ENCODE results near the gene NR2C2.

Gene NR2C2

DNA sequence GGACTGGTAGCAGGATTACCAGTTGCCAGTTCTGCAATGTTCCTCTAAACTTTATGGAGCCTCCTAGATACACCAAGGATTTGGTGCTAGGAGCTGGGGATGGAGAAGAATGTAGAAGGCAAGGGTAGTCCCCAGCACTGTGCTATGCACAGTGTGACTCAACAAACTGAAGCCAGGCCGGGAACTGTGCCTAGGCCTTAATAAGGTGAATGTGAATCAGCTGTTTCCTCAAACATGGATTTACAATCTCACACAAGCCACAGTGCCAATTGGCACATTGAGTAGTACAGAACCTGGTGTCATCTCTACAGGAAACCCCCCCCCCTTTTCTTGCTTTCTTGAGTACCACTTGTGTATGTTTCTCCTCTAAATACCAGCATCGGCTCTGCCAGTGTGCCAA, 85.3 kb downstream of the NR2C2 start:
- FAIRE-seq: no peak

DNA sequence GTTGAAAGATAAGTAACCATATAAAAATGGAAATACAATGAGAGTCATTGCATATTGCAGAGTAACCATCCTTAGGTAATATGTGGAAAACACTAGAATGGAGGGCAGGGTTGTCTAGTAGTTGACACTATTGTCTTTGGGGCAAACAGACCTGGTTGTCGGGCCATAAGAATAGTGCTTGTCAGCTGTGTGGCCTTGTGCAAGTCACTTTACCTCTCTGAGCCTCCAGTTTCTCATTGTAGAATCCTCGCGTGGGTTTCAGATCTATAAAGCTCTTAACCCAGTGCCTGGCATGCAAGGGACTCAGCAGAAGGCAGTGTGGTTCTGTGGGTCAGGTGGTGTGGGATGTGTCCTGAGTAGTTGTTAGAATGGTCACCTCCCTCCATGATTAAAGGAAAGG, 85.7 kb downstream of the NR2C2 start:
- no peak for FAIRE-seq

DNA sequence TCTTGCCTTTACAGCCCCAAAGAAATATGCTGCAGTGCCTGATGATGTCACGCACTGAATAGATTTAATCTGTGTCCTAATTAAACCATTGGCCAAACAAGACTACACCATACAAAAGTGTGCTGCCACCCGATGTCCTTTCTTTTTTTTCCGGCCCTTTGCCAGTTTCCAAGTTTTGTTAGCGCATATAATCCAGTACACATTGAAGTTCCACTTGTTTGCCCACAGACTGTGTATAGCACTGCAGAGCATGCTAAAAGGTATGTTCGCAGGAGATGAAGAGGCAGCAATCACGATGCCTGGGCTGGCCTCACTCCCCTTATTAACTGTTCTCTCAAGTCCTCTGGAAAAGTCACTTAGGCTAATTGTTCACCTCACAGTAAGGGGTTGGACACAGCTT, 90.9 kb downstream of the NR2C2 start:
- FAIRE-seq: no peak

DNA sequence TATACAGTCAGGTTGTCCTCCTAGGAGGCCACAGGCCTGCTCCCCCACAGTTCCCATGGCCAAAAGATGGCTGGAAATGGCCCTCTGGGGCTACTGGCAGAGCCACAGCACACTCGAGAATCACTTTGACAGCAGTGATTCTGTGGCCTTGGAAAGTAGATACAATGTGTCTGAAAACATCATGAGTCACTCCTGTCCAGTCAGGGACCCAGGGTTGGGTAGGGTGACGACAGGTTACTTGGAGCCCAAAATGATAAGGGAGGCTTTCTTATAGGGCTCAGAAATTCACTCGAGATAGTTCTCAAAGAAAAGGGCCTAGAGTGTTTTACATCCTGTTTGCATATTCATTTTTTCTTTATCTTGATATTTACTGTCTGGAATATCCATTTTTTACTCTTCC, 93.5 kb downstream of the NR2C2 start:
- FAIRE-seq: no peak

DNA sequence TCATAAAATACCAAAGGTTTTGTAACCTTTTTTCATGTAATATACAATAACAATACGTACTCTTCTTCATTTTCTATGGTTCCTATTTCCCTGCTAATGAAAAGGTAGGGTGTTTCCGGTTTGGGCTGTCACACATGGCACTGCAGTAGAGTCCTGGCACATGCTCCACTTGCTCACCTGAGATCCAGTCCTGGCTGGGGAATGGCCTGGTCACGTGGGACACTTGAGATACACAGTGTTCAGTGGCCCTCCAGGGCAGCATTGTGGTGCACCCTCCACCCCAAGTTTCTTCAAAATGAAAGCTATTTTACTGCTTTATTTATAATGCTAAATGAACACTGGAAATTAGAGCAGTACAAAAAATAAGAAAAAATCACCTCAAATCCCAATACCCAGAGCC, 94.6 kb downstream of the NR2C2 start:
- FAIRE-seq: no peak

DNA sequence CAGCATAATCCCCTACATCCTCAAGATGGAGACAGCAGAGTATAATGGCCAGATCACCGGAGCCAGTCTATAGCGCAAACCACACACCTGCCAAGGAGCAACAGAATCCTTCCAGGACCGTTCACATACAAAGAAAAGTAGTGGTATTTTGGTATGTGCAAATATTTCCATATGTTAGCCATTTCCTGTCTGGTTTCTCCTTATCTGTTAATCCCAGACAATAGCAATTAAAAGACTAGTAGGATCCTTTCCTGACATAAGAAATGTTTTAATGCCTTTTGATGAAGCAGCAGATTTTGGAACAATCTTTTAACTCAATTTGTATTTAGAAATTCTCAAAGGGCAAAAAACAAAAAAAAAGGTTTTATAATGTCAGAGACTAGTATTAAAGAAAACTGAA, 95.6 kb downstream of the NR2C2 start:
- no peak for FAIRE-seq

DNA sequence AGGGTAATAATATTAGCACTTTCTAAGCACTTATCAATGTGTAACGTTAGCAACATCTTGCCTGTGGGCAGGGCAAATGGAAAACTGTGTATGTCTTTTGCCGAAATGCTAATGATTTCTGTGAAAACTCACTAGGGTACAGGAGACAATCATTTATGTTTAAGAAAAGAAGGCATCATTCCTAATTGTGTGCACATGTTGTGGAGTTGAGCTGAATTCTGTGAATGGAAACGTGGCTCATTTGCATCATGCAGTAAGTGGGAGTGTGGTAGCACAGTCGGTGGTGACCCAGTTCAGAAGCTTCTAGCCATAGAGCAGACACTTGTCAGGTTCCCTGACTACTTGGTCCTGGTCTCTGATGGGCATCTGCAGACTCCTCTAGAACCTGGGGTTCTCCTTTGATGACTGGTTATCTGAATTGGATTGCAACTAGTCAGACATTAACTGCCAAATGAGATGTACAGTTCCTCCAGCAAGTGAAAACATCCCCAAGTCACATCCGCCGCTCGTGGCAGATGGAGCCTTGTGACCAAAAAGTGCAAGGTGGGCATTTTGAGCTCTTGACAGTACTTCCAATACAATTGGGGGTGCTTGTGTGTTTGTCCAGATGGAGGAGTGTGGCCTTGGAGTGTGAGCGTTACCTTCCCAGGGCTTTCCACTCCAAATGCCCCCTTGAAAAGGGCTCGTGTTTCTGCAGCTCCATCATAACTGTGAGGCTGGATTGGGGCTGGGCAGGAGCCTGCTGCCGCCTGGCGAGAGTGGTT, 96.2 kb downstream of the NR2C2 start:
- no peak for FAIRE-seq

DNA sequence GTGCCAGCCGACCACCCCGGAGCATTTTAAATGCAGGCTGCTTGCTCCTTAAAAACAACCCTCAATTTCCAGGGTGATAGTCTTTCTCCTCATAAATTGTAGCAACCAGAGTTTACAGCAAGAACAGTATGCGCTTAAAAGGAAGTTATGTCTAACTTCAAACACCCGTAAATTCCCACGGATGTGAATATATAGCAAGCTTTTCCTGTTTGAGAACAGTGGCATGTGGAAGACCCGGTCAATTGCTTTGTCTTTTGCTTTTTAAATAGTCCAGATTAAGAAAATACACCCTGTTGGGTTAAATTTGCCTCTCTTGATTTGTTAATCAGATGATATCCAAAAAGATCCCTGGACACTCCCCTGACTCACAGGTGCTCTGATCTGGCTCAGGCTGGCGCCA, 96.9 kb downstream of the NR2C2 start:
- FAIRE-seq: no peak

DNA sequence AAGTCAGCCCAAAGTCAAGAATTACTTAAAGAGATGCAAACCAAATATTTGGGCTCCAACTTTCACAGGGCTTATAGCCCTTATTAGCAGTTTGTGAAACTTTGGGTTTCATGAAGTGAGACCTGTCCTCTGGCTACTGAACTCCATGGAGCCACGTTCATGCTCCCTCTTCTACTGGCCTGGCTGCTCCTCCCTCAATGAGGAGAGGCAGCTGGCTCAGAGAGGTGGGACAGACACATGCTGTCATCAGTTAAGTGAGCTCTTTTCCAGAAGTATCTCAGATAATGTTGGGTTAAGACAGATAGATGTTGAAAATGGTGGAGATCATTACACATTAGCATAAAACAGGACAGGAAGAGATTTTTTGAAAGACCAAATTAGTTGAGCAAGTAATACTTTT, 98.3 kb downstream of the NR2C2 start:
- no peak for FAIRE-seq

DNA sequence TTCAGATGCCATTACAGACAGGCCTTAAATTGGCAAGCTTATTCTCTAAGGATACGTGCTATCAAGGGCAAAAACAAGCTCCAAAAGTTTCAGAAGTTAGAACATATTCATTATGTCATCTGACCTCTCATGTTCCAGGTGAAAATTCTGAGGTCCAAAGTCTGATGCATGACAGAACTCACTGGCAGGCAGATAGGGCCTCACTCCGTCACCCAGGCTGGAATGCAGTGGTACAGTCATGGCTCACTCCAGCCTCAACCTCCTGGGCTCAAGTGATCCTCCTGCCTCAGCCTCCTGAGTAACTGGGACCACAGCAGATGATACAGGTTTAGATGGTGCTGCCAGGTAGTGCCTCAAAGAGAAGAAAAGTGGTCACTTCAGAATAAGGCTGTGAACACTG, 102.2 kb downstream of the NR2C2 start:
- no peak for FAIRE-seq

DNA sequence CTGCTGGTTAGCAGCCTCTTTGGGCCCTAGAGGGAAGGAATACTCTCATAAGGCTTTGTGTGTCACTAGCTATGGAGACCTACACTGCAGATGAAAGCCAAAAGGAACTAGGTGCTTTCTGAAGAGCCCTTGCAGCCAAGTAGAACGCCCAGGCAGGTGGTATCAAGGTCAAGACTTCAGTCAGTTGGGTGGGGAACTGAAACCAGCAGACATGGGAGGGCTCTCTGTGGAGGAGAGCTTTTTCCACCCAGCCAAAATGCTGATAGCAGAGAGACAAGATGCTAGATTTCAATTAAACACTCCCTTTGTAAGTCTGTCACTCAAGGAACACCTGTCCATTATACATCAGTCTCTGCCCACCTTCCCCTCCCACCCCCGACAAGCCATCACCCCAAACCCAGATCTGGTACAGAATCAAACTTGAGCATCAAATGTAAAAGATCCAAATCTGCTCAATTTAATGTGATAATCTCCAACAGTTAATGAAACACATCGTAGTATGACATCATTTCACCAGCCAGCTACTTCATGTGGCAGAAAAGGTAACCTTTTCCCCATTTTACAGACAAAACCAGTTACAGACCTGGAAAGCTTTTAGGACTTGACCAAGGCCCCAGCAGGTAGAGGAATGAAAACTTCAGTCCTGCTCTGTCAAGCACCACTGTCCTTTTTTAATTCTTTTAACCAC, 103.2 kb downstream of the NR2C2 start:
- FAIRE-seq: no peak

DNA sequence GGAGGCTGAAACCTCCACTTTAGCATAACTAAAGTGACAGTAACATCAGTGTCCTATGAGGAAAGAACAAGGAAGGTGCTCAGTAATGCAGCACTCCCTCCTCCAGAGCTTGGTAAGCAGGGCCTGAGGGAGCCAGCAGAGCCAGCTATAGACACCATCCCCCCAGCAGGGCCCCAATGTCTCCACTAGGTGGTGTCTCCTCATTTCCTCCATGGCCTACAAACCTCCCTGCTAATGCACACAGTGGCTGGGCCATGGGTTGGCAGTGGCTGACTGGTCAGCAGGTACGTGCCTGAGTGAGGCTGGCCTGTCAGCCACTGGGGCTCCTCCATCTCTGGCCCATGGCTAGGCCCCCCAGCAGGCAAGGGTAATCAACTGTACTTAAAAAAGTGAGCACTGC, 104.1 kb downstream of the NR2C2 start:
- FAIRE-seq: no peak

DNA sequence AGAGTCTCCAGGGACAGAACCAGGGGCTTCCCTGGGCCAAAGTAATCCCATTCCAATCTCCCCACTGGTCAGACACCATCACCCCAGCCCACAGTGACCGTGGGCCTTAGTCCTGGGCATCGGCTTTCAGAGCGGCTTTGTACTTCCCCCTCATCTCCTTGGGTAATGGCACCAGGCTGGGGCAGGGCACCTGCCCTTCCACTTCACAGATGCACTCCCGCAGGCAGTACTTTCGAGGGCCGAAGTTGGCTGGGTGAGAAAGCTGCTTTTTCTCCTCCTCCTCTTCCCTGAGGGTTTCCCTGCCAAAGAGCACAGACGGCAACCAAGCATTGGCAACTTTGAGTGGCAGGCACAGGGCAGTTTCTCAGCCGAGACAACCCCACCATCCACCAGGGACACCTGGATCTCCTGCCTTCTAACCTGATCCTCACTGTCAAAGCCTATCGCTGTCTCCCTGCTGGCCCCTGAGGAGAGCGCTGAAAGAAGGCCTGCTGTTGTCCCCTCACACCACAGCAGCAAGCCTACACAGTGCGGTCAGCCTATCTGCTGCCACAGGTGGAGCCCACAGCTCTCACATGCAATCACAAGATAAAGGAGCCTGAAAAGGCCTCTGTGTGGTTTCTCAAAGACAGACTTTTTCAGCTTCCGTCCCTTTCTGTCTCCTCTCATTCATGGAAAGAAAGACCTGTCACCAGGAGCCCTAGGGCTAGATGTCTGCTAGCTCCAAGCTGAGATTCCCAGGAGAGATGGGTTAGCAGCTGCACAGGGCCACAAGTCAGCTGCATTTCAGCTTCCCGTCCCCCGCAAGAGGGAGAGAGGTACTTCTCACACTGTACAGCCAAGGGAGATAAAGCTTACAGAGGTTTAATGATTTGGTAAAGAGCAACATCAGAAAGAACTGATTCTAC, 105.2 kb downstream of the NR2C2 start:
- FAIRE-seq: no peak

DNA sequence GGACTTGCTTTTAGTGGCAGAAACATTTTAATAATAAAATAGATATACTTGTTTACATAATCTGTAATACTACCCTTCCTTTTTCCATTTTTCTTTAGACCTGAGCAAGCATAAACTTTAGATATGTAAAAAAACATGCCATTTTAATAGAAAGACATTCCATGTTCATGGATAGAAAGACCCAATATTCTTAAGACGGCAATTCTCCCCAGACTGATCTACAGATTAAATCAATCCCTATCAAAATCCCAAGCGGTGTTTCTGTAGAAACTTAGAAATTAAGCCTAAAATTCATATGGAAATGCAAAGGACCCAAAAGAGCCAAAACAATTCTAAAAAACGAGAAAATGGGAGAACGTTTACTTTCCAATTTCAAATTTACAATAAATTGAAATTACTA, 106.2 kb downstream of the NR2C2 start:
- no peak for FAIRE-seq

DNA sequence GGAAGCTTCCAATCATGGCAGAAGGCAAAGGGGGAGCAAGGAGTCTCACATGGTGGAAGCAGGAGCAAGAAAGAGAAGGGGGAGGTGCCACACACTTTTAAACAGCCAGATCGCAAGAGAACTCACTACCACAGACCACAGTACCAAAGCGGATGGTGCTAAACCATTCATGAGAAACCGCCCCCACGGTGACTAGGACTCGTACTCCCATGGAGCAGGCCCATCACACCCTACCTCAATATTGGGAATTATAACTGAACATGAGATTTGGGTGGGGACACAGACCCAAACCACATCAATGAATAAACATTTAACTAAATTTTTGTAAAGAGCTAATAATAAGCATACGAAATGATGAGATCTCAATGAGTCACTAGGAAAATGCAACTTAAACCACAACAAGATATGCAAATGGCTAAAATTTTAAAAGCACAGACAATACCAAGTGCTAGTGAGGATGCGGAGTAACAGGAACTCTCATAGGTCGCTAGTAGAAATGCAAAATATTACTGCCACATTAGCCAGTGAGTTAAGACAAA, 107.7 kb downstream of the NR2C2 start:
- no peak for FAIRE-seq

DNA sequence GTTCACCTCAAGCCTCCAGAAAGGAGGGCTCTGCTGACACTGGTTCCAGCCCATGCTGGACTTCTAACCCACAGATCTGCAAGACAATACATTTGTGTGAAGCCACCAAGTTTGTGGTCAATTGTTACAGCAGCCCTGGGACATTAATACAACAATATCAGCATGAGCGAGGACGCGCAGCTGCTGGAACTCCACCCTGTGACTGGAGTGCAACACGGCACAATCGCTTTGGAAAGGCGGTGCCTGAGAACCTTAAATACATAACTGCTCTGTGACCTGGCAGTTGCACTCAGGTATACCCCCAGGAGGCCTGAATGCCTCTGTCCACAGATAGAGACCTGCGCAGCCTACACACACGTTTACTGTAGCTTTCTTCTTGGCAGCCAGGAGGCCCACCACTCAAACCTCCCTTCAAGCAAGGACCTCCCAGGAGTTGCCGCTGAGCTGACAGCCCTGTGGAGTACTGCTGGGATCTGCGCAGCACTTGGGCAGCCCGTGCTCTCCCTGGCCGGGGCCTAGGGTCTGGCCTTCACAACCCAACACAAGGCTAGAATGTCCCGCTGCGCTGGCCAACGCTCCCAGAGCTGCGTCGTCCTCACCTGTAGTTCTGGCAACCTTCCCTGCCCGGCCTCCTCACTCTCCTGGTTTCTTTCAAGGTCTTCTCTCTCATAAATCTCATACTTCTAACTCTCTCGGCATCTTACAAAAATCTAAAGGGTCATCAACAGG, 109.5 kb downstream of the NR2C2 start:
- FAIRE-seq: no peak

DNA sequence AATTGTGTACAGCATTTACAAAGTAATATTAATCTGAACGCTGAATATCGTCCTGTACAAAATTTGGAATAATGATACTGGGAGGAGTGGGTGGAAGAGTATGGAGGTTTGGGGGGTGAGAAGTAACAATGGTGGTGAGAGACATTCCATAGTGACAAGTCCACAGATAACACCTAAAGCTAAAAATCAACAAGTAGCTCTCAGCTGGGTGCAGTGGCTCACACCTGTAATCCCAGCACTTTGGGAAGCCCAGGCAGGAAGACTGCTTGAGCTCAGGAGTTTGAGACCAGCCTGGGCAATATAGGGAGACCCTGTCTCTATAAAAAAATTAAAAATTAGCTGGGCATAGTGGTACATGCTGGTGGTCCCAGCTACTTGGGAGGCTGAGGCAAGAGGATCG, 112.6 kb downstream of the NR2C2 start:
- no peak for FAIRE-seq

DNA sequence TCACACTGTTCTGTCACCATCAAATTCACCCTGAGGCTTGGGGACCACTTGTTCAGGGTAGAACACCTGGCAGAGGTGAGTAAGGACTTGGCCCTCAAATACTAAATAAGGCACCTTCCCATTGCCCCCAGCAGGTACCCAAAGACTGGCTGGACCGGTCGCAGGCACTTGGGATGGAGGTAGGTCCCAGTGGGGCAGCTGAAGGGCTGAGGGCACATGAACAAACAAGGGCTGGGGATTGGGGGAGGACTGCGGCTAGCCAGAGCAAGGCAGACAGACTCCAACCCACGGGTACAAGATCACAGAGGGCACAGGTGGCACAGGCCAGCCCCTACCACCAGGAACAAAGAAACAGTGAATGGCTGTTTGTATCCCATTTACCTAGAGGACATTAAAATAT, 115.9 kb downstream of the NR2C2 start:
- FAIRE-seq: no peak

DNA sequence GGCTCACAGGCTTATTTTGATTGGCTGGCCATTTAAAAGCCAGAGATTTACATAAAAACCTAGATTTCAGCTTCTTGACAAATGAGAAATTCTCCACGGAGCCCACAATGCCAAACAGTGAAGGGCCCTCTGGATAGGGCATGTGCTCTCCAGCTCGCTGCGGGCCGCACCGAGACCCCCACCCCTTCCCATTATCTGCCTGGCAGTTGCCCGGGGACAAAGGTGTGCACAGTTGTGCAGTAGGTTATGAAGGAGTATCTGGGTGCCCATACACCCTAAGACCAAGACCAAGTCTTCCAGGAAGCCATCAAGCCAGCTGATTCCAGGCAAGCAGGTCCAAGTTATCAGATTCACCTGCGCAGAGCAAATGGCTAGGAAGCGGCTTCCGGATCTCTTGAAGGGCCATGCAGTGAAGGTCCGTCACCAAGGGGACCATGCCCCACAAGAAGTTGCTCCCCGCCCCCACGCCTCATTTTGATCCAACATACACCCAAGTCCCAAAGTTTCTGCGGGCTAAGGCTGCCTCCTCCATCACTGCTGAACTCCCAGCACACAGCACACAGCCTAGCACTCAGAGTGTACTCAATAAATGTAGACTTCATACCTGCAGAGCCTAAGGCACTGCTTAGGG, 116.4 kb downstream of the NR2C2 start:
- no peak for FAIRE-seq

DNA sequence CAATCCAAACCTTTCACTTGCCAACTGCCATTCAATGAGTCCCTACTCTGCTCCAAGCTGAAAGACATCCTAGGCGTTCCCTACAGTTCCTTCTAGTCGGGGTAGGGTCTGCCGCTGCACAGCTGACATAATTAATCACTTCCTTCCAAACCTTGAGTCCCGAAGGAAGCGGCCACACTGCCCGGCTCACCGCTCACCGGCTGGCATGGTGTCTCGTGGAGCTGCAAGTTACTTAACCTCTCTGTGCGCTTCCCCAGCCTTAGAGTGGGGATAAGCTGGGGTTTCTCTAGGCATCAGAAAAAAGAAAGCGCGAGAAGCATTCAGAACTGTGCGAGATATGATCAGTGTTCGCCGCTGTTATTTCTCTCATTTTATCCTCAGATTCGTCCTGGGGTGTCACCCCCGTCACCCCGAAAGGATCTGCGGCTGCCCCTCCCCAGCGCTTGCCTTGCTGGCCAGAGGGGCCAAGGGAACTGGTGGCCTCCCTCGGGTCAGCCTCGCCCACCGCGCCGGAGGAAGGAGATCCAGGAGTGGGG, 117.0 kb downstream of the NR2C2 start:
- no peak for FAIRE-seq

DNA sequence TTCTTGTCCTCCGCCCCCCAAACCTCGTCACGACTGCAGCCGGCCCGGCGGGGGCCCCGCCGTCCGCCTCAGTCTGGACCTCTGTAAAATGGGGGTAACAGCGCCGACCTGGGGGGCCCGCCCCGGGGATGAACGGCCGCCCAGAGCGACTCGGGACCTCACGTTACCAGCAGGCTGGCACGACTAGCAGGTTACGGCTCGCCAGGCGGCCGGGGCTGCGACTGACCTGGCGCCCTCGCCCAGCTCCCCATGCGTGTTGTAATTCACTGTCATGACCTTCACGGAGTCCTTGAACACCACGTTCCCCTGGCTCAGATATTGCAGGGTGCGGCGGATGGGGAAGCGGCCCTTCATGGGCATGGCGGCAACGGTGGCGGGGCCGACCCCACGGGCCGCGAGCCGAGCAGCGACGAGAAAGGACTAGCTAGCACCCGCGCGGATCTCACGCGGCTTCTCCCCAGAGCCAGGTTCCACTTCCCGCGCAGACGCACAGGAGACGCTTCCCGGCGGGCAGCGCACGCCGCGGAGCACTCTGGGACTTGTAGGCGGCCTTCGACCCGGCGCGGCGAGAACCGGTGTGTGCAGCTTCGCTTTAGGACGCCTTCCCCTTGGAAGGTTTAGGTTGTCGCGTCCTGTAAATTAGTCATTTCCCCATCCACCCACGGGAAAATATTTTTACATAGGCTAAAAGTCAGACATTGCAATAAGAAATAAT, 117.6 kb downstream of the NR2C2 start, which contains the start of gene MRPS25:
TSS of gene MRPS25 (minus strand) at position 481 of the 715 bp plus-strand sequence. CDS start at position 360, 121 bp downstream.
- no peak for FAIRE-seq
